Sigmoid colon (tissue), 7 donors: Measurements from ENCODE around the gene FCRL1. TPM values are rescaled to one million over a fixed set of nuclear protein-coding genes. Genes with fewer than 3 reads are reported as not detected.

Experiments
- DNase-seq: peaks from one replicate; pipeline ENCODE4 v3.0.0-alpha.2; 2019
- H3K27ac ChIP-seq, 4 donors: fragments of 200-600 bp; sonication (generic); one replicate each; pipeline ENCODE4 v1.5.1; 2016 to 2019; ENCODE audit warnings: mild to moderate bottlenecking in 1 of 4
- H3K27me3 ChIP-seq, 3 donors: fragments of 200-600 bp; sonication (generic); one replicate each; pipeline ENCODE4 v1.5.1; 2019; ENCODE audit warnings: mild to moderate bottlenecking in 1 of 3
- H3K36me3 ChIP-seq, 4 donors: fragments of 200-600 bp; sonication (generic); one replicate each; pipeline ENCODE4 v1.5.1; 2016 to 2019
- H3K4me1 ChIP-seq, 4 donors: fragments of 200-600 bp; sonication (generic); one replicate each; pipeline ENCODE4 v1.5.1; 2017 to 2019
- H3K4me3 ChIP-seq, 4 donors: fragments of 200-600 bp; sonication (generic); one replicate each; pipeline ENCODE4 v1.5.1; 2017 to 2019; ENCODE audit warnings: mild to moderate bottlenecking in 2 of 4, moderate library complexity in 1 of 4
- H3K9me3 ChIP-seq, 4 donors: fragments of 200-600 bp in 3 of 4; sonication (generic) in 3 of 4; one replicate each; pipeline versions ENCODE4 v1.5.1 to v1.6.1; 2013 to 2019
- CTCF ChIP-seq, 4 experiments: fragments of 450-650 bp in 3 of 4; fragments of 200-600 bp in 1 of 4; IDR thresholded peaks; one replicate each; pipeline ENCODE4 v1.5.1; 2016 to 2019; ENCODE audit warnings: antibody characterized with exemption in 4 of 4, mild to moderate bottlenecking in 3 of 4, moderate library complexity in 2 of 4
- EP300 ChIP-seq, 4 donors: sonication (generic); formaldehyde crosslinking; IDR thresholded peaks; one replicate each; pipeline ENCODE4 v1.6.1; 2017; ENCODE audit warnings: antibody characterized with exemption in 4 of 4
- POLR2A ChIP-seq, 2 donors: fragments of 450-650 bp; IDR thresholded peaks; one replicate each; pipeline ENCODE4 v1.6.1; 2016; ENCODE audit warnings: antibody characterized with exemption in 2 of 2, mild to moderate bottlenecking in 2 of 2, moderate library complexity in 2 of 2
- POLR2AphosphoS5 ChIP-seq, 4 donors: sonication (generic); formaldehyde crosslinking; IDR thresholded peaks; one replicate each; pipeline ENCODE4 v1.6.1; 2017; ENCODE audit warnings: antibody characterized with exemption in 4 of 4
- WGBS, 2 donors: extraction: QIAGEN DNeasy Blood & Tissue Kit; methylation state at CpG; one replicate each; pipeline ENCODE4 v1.1.7; 2013; 5-methylcytosine and 5-hydroxymethylcytosine counted together
- intact Hi-C: fragments of 100-400 bp; cut with DNase I; formaldehyde crosslinking; loops from one replicate; pipeline ENCODE4 v1.15.1; 2023
- polyA plus RNA-seq, 3 donors: library from polyadenylated mRNA; stranded (reverse); fragments of 200-250 nt; gene quantifications; one replicate each; pipeline ENCODE4 v1.2.3, GENCODE V29; 2013
- total RNA-seq, 4 donors: library from RNA; depleted of rRNA; stranded (reverse); fragments of >200 nt; gene quantifications; one replicate each; pipeline ENCODE4 v1.1.0, GENCODE V29; 2016
- donor health status: healthy with polysubstance abuse.
- donor health status: Bipolar disorder and iron deficiency.
- donor health status: healthy.

Gene FCRL1
- total and polyA plus RNA-seq, 7 donors: 0.60 to 35.4 TPM; not detected in 5

- H3K4me1 ChIP-seq: no peaks in the 10 kb centered on the region
- no peaks in the 10 kb centered on the region for H3K36me3 ChIP-seq
- no peak for DNase-seq
- TF ChIP-seq POLR2AphosphoS5 (IDR thresholded peaks at IDR 0.05) (no peak), CTCF (IDR thresholded peaks at IDR 0.05) (no peak), EP300 (IDR thresholded peaks at IDR 0.05) (no peak), POLR2A (IDR thresholded peaks at IDR 0.05) (no peak)
- H3K4me3 ChIP-seq: no peak overlapping the region
- intact Hi-C loops: no loop called here
- no peaks in the 10 kb centered on the region for H3K9me3 ChIP-seq
- H3K27ac ChIP-seq: no peak overlapping the region
- no peaks in the 10 kb centered on the region for H3K27me3 ChIP-seq
Measured at GRCh38 chr1:157838966-157839365, 19.0 kb upstream of the FCRL1 start.

DNA sequence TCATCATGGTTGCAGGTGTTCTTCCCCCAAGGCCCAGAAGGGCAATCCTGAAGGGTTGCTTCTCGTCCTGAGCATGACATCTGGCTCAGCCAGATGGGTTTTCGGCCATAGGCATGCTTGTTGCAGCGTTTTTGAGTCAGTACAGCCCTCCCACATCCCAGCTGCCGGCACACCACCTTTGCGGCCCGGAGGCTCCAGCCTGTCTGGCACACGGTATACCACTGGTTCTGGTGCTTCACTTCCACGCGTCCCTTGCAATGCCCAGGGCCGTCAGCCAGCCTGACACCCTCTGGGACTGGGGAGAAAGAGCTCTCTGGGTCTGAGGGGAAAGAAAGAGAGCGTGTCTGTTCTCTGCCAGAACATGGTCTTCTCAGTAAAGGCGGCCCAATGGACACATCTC lies 14.5 kb upstream of the FCRL1 start:
- Histone ChIP-seq H3K4me3 (no peak overlapping the region), H3K36me3 (no peaks in the 10 kb centered on the region), H3K27ac (no peak overlapping the region), H3K9me3 (no peaks in the 10 kb centered on the region), H3K4me1 (no peaks in the 10 kb centered on the region), H3K27me3 (no peaks in the 10 kb centered on the region)
- WGBS, 2 donors: 81 to 82% methylated on average over 12 of the region's 12 CpGs
- TF ChIP-seq EP300 (IDR thresholded peaks at IDR 0.05): no peak
- TF ChIP-seq POLR2AphosphoS5 (IDR thresholded peaks at IDR 0.05): no peak
- no peak for TF ChIP-seq POLR2A (IDR thresholded peaks at IDR 0.05)
- TF ChIP-seq CTCF (IDR thresholded peaks at IDR 0.05): no peak
- DNase-seq: no peak
- intact Hi-C loops: no loop called here

DNA sequence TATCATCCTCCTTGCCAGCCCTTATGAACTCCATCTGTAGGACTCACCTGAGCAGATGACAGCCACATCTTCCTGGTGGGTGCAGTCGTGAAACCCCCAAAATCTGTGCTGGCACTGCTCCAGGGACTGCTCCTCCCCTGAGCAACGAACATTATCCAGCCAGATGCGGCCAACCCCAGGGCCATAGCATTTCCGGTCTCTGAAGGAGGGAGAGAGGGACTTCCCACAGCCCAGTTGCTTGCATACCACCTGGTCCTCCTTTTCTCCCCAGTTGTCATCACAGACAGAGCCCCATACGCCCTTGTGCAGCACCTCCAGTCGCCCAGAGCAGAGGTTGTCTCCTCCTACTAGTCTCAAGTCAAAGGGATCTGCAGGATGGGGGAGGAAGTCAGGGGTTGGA lies 13.2 kb upstream of the FCRL1 start:
- Histone ChIP-seq H3K4me3 (no peak overlapping the region), H3K4me1 (no peaks in the 10 kb centered on the region), H3K27me3 (no peaks in the 10 kb centered on the region), H3K27ac (no peak overlapping the region), H3K9me3 (no peaks in the 10 kb centered on the region), H3K36me3 (no peaks in the 10 kb centered on the region)
- DNase-seq: no peak
- 74 to 83% methylated on average over 6 of the region's 6 CpGs for WGBS, 2 donors
- TF ChIP-seq CTCF (IDR thresholded peaks at IDR 0.05): no peak
- no peak for TF ChIP-seq POLR2AphosphoS5 (IDR thresholded peaks at IDR 0.05)
- TF ChIP-seq EP300 (IDR thresholded peaks at IDR 0.05): no peak
- no peak for TF ChIP-seq POLR2A (IDR thresholded peaks at IDR 0.05)
- intact Hi-C loops: no loop called here

GRCh38 chr1:157831968-157832626 lies 12.2 kb upstream of the FCRL1 start:
- Histone ChIP-seq H3K27me3 (no peaks in the 10 kb centered on the region), H3K36me3 (no peaks in the 10 kb centered on the region), H3K4me1 (no peaks in the 10 kb centered on the region), H3K9me3 (no peaks in the 10 kb centered on the region), H3K4me3 (no peak overlapping the region), H3K27ac (no peak overlapping the region)
- no peak for DNase-seq
- TF ChIP-seq CTCF (IDR thresholded peaks at IDR 0.05) (no peak), EP300 (IDR thresholded peaks at IDR 0.05) (no peak), POLR2A (IDR thresholded peaks at IDR 0.05) (no peak), POLR2AphosphoS5 (IDR thresholded peaks at IDR 0.05) (no peak)
- WGBS, 2 donors: 63 to 68% methylated on average over 4 of the region's 4 CpGs
- intact Hi-C loops: no loop called here

GRCh38 chr1:157830887-157831286 lies 11.0 kb upstream of the FCRL1 start:
- 80 to 81% methylated on average over 2 of the region's 2 CpGs for WGBS, 2 donors
- no peaks in the 10 kb centered on the region for H3K27me3 ChIP-seq
- H3K4me3 ChIP-seq: no peak overlapping the region
- H3K36me3 ChIP-seq: no peaks in the 10 kb centered on the region
- no peak for DNase-seq
- TF ChIP-seq CTCF (IDR thresholded peaks at IDR 0.05): no peak
- no peak for TF ChIP-seq POLR2A (IDR thresholded peaks at IDR 0.05)
- no peak for TF ChIP-seq EP300 (IDR thresholded peaks at IDR 0.05)
- TF ChIP-seq POLR2AphosphoS5 (IDR thresholded peaks at IDR 0.05): no peak
- H3K9me3 ChIP-seq: no peaks in the 10 kb centered on the region
- H3K27ac ChIP-seq: no peak overlapping the region
- H3K4me1 ChIP-seq: no peaks in the 10 kb centered on the region
- intact Hi-C loops: no loop called here
